Panc1 (cell line): ENCODE results near the gene MBNL2. TPM values are rescaled to one million over a fixed set of nuclear protein-coding genes. Genes with fewer than 3 reads are reported as not detected.

Experiments used
- ATAC-seq: fragments of 200-7000 bp; cut with Tn5 transposase; 2 replicates; pipeline ENCODE4 v1.9.1; 2020; ENCODE audit warnings: mild to moderate bottlenecking, moderate library complexity
- BruUV-seq: library from RNA; stranded (reverse); fragments of 400-500 nt; replicated peaks from 2 replicates; lab custom pipeline; 2021; lab: Mats Ljungman, UMichigan
- CTCF ChIA-PET: fragments of 300-600 bp; sonication (Branson Sonifier 250); formaldehyde crosslinking; loops from one replicate; lab custom pipeline; 2022; ENCODE audit warnings: antibody characterized with exemption; lab: Charles Lee
- POLR2A ChIA-PET: fragments of 300-600 bp; sonication (Branson Sonifier 250); formaldehyde crosslinking; loops from one replicate; lab custom pipeline; 2022; ENCODE audit warnings: antibody characterized with exemption; lab: Charles Lee
- DNase-seq: peaks from one replicate; pipeline ENCODE4 v3.0.0-alpha.2; 2010; ENCODE audit warnings: low read depth, low spot score
- H3K27ac ChIP-seq: 2 replicates; pipeline ENCODE4 v1.5.1; 2011; ENCODE audit warnings: mild to moderate bottlenecking, low read length, inconsistent platforms
- H3K27me3 ChIP-seq: fragments of 200-500 bp; sonication (Bioruptor generic); 2 replicates; pipeline ENCODE4 v1.6.0; 2014; ENCODE audit warnings: low read length, inconsistent platforms; ENCODE audit not compliant: control insufficient read depth, insufficient read depth
- H3K36me3 ChIP-seq: fragments of 200-500 bp; sonication (Bioruptor generic); 2 replicates; pipeline ENCODE4 v1.5.1; 2014; ENCODE audit warnings: inconsistent platforms, mild to moderate bottlenecking, low read length, moderate library complexity; ENCODE audit not compliant: control insufficient read depth, insufficient read depth
- H3K4me1 ChIP-seq: 2 replicates; pipeline ENCODE4 v1.5.1; 2011; ENCODE audit warnings: inconsistent platforms, mild to moderate bottlenecking, low read length, moderate library complexity; ENCODE audit not compliant: control insufficient read depth, insufficient read depth
- H3K4me3 ChIP-seq, 2 experiments: 2 replicates each; pipeline ENCODE4 v1.5.1; 2011 to 2012; ENCODE audit warnings: low read depth in 2 of 2, low read length in 2 of 2, mild to moderate bottlenecking in 2 of 2, inconsistent platforms in 1 of 2, moderate library complexity in 1 of 2
- H3K9me3 ChIP-seq: fragments of 200-500 bp; sonication (Bioruptor generic); 2 replicates; pipeline ENCODE4 v1.5.1; 2014; ENCODE audit warnings: low read depth, mild to moderate bottlenecking, inconsistent platforms, low read length, moderate library complexity; ENCODE audit not compliant: control insufficient read depth, insufficient read depth
- CTCF ChIP-seq: fragments of 450-650 bp; IDR thresholded peaks from 2 replicates; pipeline ENCODE4 v1.5.1; 2017; ENCODE audit warnings: mild to moderate bottlenecking
- POLR2AphosphoS5 ChIP-seq: IDR thresholded peaks from 2 replicates; pipeline ENCODE4 v1.6.1; 2012; ENCODE audit warnings: mild to moderate bottlenecking, low read depth, low read length, moderate library complexity
- REST ChIP-seq, 2 experiments: IDR thresholded peaks; 2 replicates each; pipeline ENCODE4 v1.6.1; 2011 to 2012; ENCODE audit warnings: low read depth in 2 of 2, control low read depth in 1 of 2, low read length in 1 of 2, mild to moderate bottlenecking in 1 of 2, moderate library complexity in 1 of 2; ENCODE audit not compliant: insufficient read depth in 1 of 2
- SIN3A ChIP-seq: IDR thresholded peaks from 2 replicates; pipeline ENCODE4 v1.6.1; 2012; ENCODE audit warnings: low read depth, mild to moderate bottlenecking, low read length, moderate library complexity, borderline replicate concordance; ENCODE audit not compliant: insufficient read depth
- TCF7L2 ChIP-seq: IDR thresholded peaks from 2 replicates; pipeline ENCODE4 v1.6.1; 2011; ENCODE audit warnings: mild to moderate bottlenecking, low read depth, low read length, inconsistent platforms
- in situ Hi-C: cut with HindIII; loops from 2 replicates; pipeline ENCODE4 v1.10.0; 2016; ENCODE audit warnings: low sequenced_read_pairs, low pct_unique_long_range_greater_than_20kb
- intact Hi-C: fragments of 100-400 bp; cut with micrococcal nuclease; formaldehyde crosslinking; loops from one replicate; pipeline ENCODE4 v1.10.0; 2022; ENCODE audit not compliant: unreplicated experiment
- total RNA-seq: library from RNA; stranded (reverse); gene quantifications from one replicate; pipeline ENCODE4 v1.2.1, GENCODE V29; 2021; ENCODE audit not compliant: unreplicated experiment

Gene MBNL2
- total RNA-seq, 1 experiment from 2014 or later: 103 TPM

GRCh38 chr13:97185751-97186150 lies 36.4 kb upstream of the MBNL2 start:
- Histone ChIP-seq H3K9me3 (no peaks in the 10 kb centered on the region), H3K36me3 (no peaks in the 10 kb centered on the region), H3K4me1 (no peaks in the 10 kb centered on the region), H3K4me3 (no peak overlapping the region), H3K27me3 (no peaks in the 10 kb centered on the region), H3K27ac (no peak overlapping the region)
- ATAC-seq (no peak), DNase-seq (no peak)
- CTCF ChIA-PET: no interaction called here
- BruUV-seq: no TSS peak
- TF ChIP-seq POLR2AphosphoS5 (no peak), TCF7L2 (no peak), SIN3A (no peak), REST (IDR thresholded peaks at IDR 0.05; ENCODE audit: insufficient read depth in 1 of 2, low read depth in 2 of 2, low read length in 1 of 2) (no peak), CTCF (no peak)
- in situ Hi-C loops (no loop called here), intact Hi-C loops (no loop called here)
- POLR2A ChIA-PET: no interaction called here

- POLR2A ChIA-PET: interaction anchor here (0.7 kb wide), 1 partner anchor 81 kb away, joined by 4 read pairs; no protein-coding TSS in a partner anchor
- H3K27me3 ChIP-seq: no peaks in the 10 kb centered on the region
- ATAC-seq: no peak
- CTCF ChIA-PET: no interaction called here
- no peak overlapping the region for H3K27ac ChIP-seq
- no TSS peak for BruUV-seq
- H3K36me3 ChIP-seq: no peaks in the 10 kb centered on the region
- no peaks in the 10 kb centered on the region for H3K4me1 ChIP-seq
- no peak overlapping the region for H3K4me3 ChIP-seq
- no peak for TF ChIP-seq SIN3A
- no peak for TF ChIP-seq TCF7L2
- TF ChIP-seq REST (IDR thresholded peaks at IDR 0.05; ENCODE audit: insufficient read depth in 1 of 2, low read depth in 2 of 2, low read length in 1 of 2): no peak
- no peak for TF ChIP-seq CTCF
- no peak for TF ChIP-seq POLR2AphosphoS5
- in situ Hi-C loops: no loop called here
- intact Hi-C loops: no loop called here
- no peak for DNase-seq
- H3K9me3 ChIP-seq: no peaks in the 10 kb centered on the region
Measured at GRCh38 chr13:97188207-97188606, 33.9 kb upstream of the MBNL2 start.
